ENCODE measurements around the gene CASZ1. TPM values are rescaled to one million over a fixed set of nuclear protein-coding genes. Genes with fewer than 3 reads are reported as not detected.

Gene CASZ1
- total RNA-seq, 1 experiment from 2014 or later, result 27.8 TPM

GRCh38 chr1:10787286-10787685, 9.2 kb downstream of the CASZ1 start:
- H3K9me3 ChIP-seq (ENCODE audit: control insufficient read depth, insufficient read depth, low read depth, low read length), result no peaks in the 10 kb centered on the region
- BruUV-seq (replicated peaks), result no TSS peak
- no peaks in the 10 kb centered on the region for H3K36me3 ChIP-seq (ENCODE audit: control insufficient read depth, insufficient read depth, low read length)
- H3K4me1 ChIP-seq (ENCODE audit: control insufficient read depth, insufficient read depth, low read length), result peaks cover 52% of the 10 kb centered on the region
- H3K27ac ChIP-seq (ENCODE audit: low read length), result no peak overlapping the region
- H3K27me3 ChIP-seq (ENCODE audit: control insufficient read depth, insufficient read depth, low read length), result no peaks in the 10 kb centered on the region
- intact Hi-C loops (cut with micrococcal nuclease; ENCODE audit: unreplicated experiment) (no loop called here), in situ Hi-C loops (cut with HindIII; ENCODE audit: low pct_unique_long_range_greater_than_20kb, low sequenced_read_pairs) (no loop called here)
- ATAC-seq (no peak), DNase-seq (ENCODE audit: low read depth, low spot score) (no peak)
- CTCF ChIA-PET, result interaction anchor here (0.5 to 0.6 kb wide), 2 partner anchors 79 to 285 kb away, joined by 3 to 10 read pairs; no protein-coding TSS in a partner anchor
- POLR2A ChIA-PET, result no interaction called here
- TF ChIP-seq POLR2AphosphoS5 (IDR thresholded peaks at IDR 0.05; ENCODE audit: low read depth, low read length) (no peak), TCF7L2 (IDR thresholded peaks at IDR 0.05; ENCODE audit: low read depth, low read length) (no peak), CTCF (IDR thresholded peaks at IDR 0.05) (no peak), SIN3A (IDR thresholded peaks at IDR 0.05; ENCODE audit: borderline replicate concordance, insufficient read depth, low read depth, low read length) (no peak), REST (IDR thresholded peaks at IDR 0.05; ENCODE audit: insufficient read depth in 1 of 2, low read depth in 2 of 2, low read length in 1 of 2) (no peak)
- H3K4me3 ChIP-seq (ENCODE audit: low read depth in 2 of 2, low read length in 2 of 2), result no peak overlapping the region

- H3K4me3 ChIP-seq (ENCODE audit: low read depth in 2 of 2, low read length in 2 of 2), result no peak overlapping the region
- in situ Hi-C loops (cut with HindIII; ENCODE audit: low pct_unique_long_range_greater_than_20kb, low sequenced_read_pairs), result no loop called here
- H3K4me1 ChIP-seq (ENCODE audit: control insufficient read depth, insufficient read depth, low read length), result peaks cover 41% of the 10 kb centered on the region
- no peaks in the 10 kb centered on the region for H3K9me3 ChIP-seq (ENCODE audit: control insufficient read depth, insufficient read depth, low read depth, low read length)
- intact Hi-C loops (cut with micrococcal nuclease; ENCODE audit: unreplicated experiment), result no loop called here
- TF ChIP-seq SIN3A (IDR thresholded peaks at IDR 0.05; ENCODE audit: borderline replicate concordance, insufficient read depth, low read depth, low read length) (no peak), TCF7L2 (IDR thresholded peaks at IDR 0.05; ENCODE audit: low read depth, low read length) (no peak), REST (IDR thresholded peaks at IDR 0.05; ENCODE audit: insufficient read depth in 1 of 2, low read depth in 2 of 2, low read length in 1 of 2) (no peak), CTCF (IDR thresholded peaks at IDR 0.05) (no peak), POLR2AphosphoS5 (IDR thresholded peaks at IDR 0.05; ENCODE audit: low read depth, low read length) (no peak)
- H3K36me3 ChIP-seq (ENCODE audit: control insufficient read depth, insufficient read depth, low read length), result no peaks in the 10 kb centered on the region
- H3K27me3 ChIP-seq (ENCODE audit: control insufficient read depth, insufficient read depth, low read length), result no peaks in the 10 kb centered on the region
- ChIA-PET CTCF (no interaction called here), POLR2A (interaction anchor here (0.8 kb wide), 1 partner anchor 102 kb away, joined by 3 read pairs; no protein-coding TSS in a partner anchor)
- no TSS peak for BruUV-seq (replicated peaks)
- ATAC-seq (no peak), DNase-seq (ENCODE audit: low read depth, low spot score) (no peak)
- H3K27ac ChIP-seq (ENCODE audit: low read length), result no peak overlapping the region
Observed at GRCh38 chr1:10785728-10786638, 10.5 kb downstream of the CASZ1 start.

Measured in Panc1 (cell line).